GM23338 (cell line): Measurements from ENCODE around the gene CDYL.

Experiments
- CREB1 ChIP-seq: fragments of 250-450 bp; sonication (Bioruptor Pico); IDR thresholded peaks from 2 replicates; pipeline ENCODE4 v1.5.0; 2020; ENCODE audit warnings: low read depth, mild to moderate bottlenecking, moderate library complexity
- EZH2 ChIP-seq: fragments of 200-600 bp; sonication (generic); IDR thresholded peaks from one replicate; pipeline ENCODE4 v1.8.0; 2017; ENCODE audit warnings: antibody characterized with exemption, mild to moderate bottlenecking, low read depth; ENCODE audit not compliant: unreplicated experiment
- NANOG ChIP-seq: IDR thresholded peaks from 2 replicates; pipeline ENCODE4 v1.6.1; 2016; ENCODE audit warnings: antibody characterized with exemption, borderline replicate concordance
- POLR2AphosphoS5 ChIP-seq: IDR thresholded peaks from 2 replicates; pipeline ENCODE4 v1.6.1; 2016; ENCODE audit warnings: antibody characterized with exemption, low read depth
- TF ChIP-seq, protein P1 (sequence below), 2 experiments: fragments of 200-600 bp in 1 of 2; sonication (generic) in 1 of 2; conservative IDR thresholded peaks; 2 replicates each; pipeline versions ENCODE4 v1.5.1 to v1.6.1; 2016 to 2017; ENCODE audit warnings: antibody characterized with exemption in 2 of 2, low read depth in 2 of 2, mild to moderate bottlenecking in 2 of 2, moderate library complexity in 1 of 2
- TF ChIP-seq, protein P2 (sequence below): IDR thresholded peaks from one replicate; pipeline ENCODE4 v1.6.1; 2018; ENCODE audit warnings: antibody characterized with exemption; ENCODE audit not compliant: unreplicated experiment

DNA sequence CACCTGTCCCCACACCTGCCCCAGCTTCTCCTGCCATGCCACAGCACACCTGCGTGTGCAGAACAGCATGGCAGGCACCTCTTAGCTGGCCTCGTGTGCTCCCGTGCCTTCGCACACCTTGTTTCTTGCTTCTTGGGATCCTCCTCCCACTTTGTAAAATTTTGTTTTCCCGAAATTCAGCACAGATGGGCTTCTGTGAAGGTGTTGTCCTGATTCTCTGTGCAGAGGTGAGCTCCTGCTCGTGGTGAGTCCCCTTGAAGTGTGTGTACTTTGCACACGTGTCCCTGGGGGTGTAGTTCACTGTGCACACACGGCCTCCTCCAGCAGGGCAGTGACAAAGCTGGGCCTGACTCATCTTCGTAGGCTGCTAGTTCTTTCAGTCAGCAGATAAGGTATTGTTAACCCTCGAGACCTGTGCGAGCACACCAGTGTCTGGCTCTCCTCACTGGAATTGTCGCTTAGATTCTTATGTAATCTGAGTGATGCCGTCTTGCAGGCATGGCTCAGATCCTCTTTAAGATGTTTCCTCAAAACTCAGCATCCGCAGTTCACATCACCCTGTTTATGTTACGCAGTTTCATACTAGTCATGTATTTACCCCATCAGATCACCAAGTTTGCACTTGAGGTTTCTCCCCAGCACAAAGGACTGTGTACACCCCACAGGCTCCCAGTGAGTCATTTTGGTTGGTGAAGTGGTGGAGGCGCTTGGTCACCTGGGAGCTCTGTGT, 77.7 kb downstream of the CDYL start:
- no peak for TF ChIP-seq EZH2
- no peak for TF ChIP-seq CREB1
- TF ChIP-seq POLR2AphosphoS5: no peak
- TF ChIP-seq, protein P1, sequence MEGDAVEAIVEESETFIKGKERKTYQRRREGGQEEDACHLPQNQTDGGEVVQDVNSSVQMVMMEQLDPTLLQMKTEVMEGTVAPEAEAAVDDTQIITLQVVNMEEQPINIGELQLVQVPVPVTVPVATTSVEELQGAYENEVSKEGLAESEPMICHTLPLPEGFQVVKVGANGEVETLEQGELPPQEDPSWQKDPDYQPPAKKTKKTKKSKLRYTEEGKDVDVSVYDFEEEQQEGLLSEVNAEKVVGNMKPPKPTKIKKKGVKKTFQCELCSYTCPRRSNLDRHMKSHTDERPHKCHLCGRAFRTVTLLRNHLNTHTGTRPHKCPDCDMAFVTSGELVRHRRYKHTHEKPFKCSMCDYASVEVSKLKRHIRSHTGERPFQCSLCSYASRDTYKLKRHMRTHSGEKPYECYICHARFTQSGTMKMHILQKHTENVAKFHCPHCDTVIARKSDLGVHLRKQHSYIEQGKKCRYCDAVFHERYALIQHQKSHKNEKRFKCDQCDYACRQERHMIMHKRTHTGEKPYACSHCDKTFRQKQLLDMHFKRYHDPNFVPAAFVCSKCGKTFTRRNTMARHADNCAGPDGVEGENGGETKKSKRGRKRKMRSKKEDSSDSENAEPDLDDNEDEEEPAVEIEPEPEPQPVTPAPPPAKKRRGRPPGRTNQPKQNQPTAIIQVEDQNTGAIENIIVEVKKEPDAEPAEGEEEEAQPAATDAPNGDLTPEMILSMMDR (conservative IDR thresholded peaks at IDR 0.05; ENCODE audit: low read depth in 2 of 2): no peak
- TF ChIP-seq, protein P2, sequence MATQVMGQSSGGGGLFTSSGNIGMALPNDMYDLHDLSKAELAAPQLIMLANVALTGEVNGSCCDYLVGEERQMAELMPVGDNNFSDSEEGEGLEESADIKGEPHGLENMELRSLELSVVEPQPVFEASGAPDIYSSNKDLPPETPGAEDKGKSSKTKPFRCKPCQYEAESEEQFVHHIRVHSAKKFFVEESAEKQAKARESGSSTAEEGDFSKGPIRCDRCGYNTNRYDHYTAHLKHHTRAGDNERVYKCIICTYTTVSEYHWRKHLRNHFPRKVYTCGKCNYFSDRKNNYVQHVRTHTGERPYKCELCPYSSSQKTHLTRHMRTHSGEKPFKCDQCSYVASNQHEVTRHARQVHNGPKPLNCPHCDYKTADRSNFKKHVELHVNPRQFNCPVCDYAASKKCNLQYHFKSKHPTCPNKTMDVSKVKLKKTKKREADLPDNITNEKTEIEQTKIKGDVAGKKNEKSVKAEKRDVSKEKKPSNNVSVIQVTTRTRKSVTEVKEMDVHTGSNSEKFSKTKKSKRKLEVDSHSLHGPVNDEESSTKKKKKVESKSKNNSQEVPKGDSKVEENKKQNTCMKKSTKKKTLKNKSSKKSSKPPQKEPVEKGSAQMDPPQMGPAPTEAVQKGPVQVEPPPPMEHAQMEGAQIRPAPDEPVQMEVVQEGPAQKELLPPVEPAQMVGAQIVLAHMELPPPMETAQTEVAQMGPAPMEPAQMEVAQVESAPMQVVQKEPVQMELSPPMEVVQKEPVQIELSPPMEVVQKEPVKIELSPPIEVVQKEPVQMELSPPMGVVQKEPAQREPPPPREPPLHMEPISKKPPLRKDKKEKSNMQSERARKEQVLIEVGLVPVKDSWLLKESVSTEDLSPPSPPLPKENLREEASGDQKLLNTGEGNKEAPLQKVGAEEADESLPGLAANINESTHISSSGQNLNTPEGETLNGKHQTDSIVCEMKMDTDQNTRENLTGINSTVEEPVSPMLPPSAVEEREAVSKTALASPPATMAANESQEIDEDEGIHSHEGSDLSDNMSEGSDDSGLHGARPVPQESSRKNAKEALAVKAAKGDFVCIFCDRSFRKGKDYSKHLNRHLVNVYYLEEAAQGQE: no peak
- TF ChIP-seq NANOG: no peak
